ENCODE data around the gene TUBGCP6.
A peak's percentile ranks its signal among the peaks of the same experiment; 100 is the strongest.

Gene TUBGCP6

GRCh38 chr22:50244420-50245213, at the start of gene TUBGCP6:
TSS of gene TUBGCP6 (minus strand) at chr22:50245023. CDS start at chr22:50244459, 564 bp downstream.
- peak; percentile 92 for DNase-seq (ENCODE audit: low read depth)

- DNase-seq (ENCODE audit: low read depth), result no peak
Observed at GRCh38 chr22:50294319-50294656, 49.5 kb upstream of the TUBGCP6 start.

- DNase-seq (ENCODE audit: low read depth), result no peak
Observed at GRCh38 chr22:50293441-50294318, 48.9 kb upstream of the TUBGCP6 start.

DNA sequence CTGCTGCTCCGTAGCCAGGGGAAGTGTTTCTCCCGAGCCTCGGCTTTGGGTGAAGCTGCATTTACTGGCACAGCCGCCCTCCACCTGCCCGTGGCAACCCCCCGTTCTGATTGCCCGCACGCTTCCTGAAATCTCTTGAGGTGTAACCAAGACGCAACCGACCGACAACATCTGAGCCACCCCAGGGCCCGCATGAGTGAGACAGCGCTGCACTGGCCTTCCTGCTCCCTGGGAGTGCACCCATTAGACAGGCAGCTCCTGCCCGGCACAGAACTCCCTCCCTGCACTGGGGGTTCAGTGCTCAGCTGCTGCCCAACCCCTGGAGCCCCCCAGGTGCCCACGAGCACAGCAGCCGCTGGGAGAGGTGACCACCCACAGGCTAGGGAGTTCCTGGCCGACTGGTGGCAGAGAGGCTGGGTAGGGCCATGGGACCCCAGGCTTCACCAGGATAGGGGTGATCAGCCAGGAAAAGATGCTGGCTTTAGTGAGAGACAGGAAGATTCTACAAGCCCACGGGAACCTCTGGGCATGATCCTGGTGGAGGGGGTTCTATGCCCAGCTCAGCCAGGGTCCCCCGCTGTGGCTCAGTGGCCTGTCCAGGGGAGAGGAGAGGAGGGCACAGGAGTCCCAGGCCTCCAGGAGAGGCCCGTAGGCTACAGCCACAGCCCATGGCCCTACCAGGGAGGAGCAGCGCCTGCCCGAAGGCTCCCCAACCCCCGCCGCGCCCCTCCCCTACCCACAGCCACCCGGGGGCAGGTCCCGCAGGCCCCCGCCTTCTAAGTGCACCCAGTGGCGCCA, 48.0 kb upstream of the TUBGCP6 start:
- no peak for DNase-seq (ENCODE audit: low read depth)

DNA sequence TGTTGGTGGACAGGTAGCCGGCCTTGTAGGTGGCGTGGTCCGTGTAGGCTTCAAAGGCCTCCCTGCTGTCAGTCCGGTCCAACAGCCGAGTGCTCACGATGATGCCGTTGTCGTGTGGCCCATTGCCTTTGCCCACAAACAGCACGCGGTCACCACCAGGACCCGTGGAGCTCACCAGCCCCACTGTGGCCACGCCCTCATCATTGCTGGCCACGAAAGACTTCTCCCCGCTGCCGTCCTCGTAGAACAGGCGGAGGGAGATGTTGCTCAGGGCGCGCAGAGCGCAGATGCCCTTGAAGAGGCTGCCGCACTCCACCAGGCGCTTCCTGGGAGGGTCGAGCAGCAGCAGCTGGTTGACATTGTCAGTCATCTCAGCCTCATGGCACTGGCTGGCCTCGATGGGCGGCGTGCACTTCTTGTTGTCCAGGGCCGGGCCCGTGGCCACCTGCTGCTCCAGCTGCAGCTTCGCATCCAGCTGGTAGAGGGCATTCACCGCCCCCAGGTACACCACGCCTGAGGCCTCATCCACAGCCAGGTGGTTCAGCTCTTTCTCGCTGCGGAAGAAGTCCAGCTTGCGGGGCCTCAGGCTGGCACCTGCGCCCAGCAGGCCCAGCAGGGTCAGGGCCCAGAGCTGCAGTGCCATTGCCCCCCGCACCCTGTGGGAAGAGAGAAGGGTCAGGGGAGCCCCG, 45.3 kb upstream of the TUBGCP6 start:
- no peak for DNase-seq (ENCODE audit: low read depth)

DNA sequence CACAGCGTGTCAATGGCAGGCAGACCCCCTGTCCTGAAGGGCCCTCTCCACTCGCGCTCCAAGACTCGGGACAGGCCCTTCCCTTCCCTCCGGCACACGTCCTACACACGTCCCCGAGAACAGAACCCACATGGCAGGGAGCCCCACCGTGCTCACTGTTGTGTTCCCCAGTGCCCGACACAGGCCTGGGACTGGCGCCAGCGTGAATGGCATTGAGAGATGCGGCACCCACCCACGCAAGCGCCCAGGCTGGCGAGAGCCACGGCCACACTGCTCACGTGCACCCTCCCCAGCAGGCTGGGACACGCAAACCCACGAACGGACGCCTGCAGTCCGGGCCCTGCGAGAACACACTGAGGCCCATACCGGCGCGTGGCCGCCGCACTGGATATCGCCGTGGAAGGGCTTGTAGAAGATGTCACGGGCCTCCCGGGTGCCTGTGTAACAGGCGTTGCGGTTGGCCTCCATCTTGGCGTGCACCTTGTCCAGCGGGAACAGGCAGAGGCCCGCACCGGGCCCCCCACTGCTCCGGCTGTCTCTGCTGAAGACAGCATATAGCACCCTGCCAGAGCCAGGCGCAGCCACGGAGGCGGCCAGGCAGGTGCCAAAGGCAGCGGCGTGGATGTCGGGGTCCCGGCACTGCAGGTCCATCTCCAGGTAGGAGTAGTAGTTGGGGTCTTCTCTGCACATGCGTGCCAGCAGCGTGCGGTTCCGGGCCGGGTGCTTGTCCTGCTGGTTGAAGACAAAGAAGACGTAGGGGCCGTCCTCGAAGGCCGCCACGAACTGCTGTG, 44.5 kb upstream of the TUBGCP6 start:
- no peak for DNase-seq (ENCODE audit: low read depth)

- DNase-seq (ENCODE audit: low read depth), result no peak
Observed at GRCh38 chr22:50287731-50288130, 42.9 kb upstream of the TUBGCP6 start.

DNA sequence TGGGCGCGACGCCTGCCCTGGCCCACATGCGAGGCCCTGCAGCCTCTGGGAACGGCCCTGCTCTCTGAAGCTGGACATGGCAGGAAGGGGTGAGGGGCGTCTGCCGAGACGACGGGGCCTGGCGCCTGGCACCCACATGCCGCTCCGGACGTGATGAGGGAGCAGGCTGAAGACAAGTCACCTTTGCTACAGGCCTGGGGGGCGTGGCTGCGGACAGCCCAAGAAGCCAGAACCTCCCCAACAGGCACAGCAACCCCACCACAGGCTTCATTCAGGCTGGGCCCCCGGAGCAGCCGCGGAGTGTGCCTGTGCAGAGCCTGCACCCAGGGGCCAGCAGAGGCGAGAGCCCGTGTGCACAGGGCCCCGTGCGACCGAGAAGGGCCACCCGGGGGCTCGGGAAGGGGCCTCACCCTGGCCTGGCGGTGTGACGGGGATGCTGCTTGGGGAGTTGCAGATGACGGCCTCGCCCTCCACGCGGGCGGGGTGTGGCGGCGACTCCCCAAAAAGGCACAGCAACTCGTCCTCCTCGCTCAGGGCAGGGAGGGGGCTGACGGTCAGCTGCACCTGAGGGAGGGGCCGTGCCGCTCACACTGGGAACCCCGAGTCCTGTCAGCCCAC, 42.0 kb upstream of the TUBGCP6 start:
- DNase-seq (ENCODE audit: low read depth), result no peak

GRCh38 chr22:50286275-50286674, 41.5 kb upstream of the TUBGCP6 start:
- no peak for DNase-seq (ENCODE audit: low read depth)

DNA sequence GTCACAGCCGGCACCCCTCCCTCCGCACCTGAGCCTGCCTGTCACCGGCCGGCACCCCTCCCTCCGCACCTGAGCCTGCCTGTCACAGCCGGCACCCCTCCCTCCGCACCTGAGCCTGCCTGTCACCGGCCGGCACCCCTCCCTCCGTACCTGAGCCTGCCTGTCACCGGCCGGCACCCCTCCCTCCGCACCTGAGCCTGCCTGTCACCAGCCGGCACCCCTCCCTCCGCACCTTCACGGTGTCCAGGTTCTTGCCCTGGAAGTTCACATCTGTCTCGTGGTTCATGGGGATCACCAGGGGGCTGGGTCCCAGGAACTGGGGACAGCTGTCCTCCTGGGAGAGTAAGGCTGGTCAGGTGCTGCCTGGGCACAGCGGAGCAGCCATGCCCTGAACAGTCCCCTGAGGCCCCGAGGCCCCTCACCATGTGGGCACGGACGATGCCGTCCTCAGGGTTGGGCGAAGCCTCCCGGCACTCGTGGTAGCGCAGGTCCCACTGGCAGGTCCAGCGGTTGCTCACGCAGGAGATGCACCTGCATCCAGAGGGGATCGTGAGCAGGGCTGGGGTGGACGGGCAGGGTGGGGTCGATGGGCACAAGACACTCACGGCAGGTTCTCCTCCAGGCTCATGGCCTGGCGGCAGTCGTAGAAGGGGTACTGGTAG, 40.9 kb upstream of the TUBGCP6 start:
- no peak for DNase-seq (ENCODE audit: low read depth)

DNA sequence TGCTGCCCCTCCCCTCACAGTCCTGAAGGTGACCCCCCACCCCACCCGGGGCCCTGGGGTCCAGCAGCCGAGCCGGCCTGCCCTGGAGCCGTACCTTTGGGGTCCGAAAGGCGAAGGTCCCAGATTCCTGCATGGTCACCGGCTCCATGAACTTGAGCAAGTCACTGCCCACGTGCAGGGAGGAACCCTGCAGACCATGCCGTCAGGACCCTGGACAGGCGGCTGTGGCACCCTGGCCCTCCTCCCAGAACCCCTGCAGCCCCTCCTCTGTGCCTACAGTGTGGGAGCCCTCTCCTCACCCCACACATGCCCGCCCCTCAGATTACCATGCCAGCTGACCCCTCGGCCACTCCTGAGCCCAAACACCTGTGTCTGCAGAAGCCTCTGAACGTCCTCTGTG, 39.7 kb upstream of the TUBGCP6 start:
- no peak for DNase-seq (ENCODE audit: low read depth)

DNA sequence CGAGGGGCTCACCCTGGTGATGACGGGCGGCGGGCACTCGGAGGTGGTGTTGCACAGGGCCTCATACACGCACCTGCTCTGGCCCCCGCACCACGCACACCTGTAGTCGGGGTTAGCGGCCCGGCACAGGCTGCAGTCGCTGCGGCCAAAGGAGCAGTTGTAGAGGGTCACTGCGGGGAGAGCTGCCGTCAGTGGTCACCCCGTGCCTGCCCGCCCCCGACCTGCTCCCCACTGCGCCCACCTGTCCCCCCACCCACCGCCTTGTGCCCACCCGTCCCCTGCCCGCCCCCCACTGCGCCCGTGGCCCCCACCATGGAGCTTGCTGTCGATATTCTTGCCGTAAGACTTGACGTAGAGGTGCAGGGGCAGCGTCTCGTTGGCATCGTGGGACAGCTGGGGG, 39.0 kb upstream of the TUBGCP6 start:
- DNase-seq (ENCODE audit: low read depth), result no peak

GRCh38 chr22:50282361-50283155, 37.7 kb upstream of the TUBGCP6 start:
- DNase-seq (ENCODE audit: low read depth), result no peak

DNA sequence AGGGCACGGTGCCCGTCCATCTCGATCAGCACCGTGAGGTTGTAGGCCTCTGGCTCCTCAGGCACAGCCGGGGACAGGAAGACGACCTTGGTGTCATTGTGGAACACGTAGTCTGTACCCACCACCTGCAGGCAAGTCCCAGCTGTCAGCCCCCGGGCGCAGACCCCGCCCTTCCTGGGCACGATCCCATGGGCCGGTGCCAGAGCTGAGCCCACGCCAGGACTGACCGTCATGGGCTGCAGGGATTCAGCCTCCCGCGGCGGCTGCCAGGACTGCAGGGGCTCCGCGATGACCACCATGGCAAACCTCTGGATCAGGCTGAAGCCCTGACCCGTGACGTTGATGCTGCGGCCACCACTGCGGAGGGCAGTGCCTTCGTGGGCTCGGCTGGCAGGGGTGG, 37.1 kb upstream of the TUBGCP6 start:
- DNase-seq (ENCODE audit: low read depth), result no peak

DNA sequence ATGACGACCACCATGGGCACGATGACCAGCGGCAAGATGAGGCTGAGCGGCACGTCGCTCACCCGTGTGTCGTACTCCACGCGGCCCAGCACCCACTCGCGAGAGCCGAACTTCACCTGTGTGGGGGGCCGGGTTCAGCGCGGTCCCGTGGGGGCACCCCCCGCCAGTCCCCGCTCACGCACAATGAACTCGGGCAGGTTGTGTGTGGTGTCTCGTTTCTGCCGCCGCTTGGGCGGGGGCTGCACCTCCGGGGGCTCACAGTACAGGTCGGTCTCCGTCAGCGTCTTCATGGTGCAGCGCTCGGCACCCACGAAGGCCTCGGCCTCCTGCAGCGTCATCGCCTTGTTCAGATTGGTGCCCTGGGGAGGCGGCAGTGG, 36.5 kb upstream of the TUBGCP6 start:
- no peak for DNase-seq (ENCODE audit: low read depth)

- DNase-seq (ENCODE audit: low read depth), result no peak
Observed at GRCh38 chr22:50280708-50281383, 36.0 kb upstream of the TUBGCP6 start.

GRCh38 chr22:50280022-50280707, 35.3 kb upstream of the TUBGCP6 start:
- no peak for DNase-seq (ENCODE audit: low read depth)

Measured in stimulated activated CD8-positive, alpha-beta memory T cell treated with anti-CD3 and anti-CD28 coated beads, Interleukin-4, amount 100 ng/mL, for 24 hours (primary cell).